CD14-positive monocyte (primary cell): ENCODE results near the gene LOXHD1. TPM values are rescaled to one million over a fixed set of nuclear protein-coding genes. Genes with fewer than 3 reads are reported as not detected.

ENCODE experiments used
- DNase-seq, 3 donors: peaks; one replicate each; pipeline ENCODE4 v3.0.0-alpha.2; 2011 to 2022
- H2AFZ ChIP-seq: 2 replicates; pipeline ENCODE4 v1.6.0; 2012; ENCODE audit warnings: mild to moderate bottlenecking, low read depth, low read length, inconsistent platforms; ENCODE audit not compliant: insufficient read depth, poor library complexity, severe bottlenecking
- H3K27ac ChIP-seq, 2 donors: 1 replicate in 1 of 2; 2 replicates in 1 of 2; pipeline ENCODE4 v1.5.1; 2012 to 2013; ENCODE audit warnings: low read length in 2 of 2, control low read depth in 1 of 2, inconsistent platforms in 1 of 2, low read depth in 1 of 2, mild to moderate bottlenecking in 1 of 2
- H3K27me3 ChIP-seq, 2 donors: one replicate each; pipeline versions ENCODE4 v1.6.0 to v1.6.1; 2011 to 2013; ENCODE audit warnings: low read length in 2 of 2; ENCODE audit not compliant: control insufficient read depth in 2 of 2, insufficient read depth in 2 of 2
- H3K36me3 ChIP-seq, 2 donors: replicated peaks in 1 of 2; 1 replicate in 1 of 2; 2 replicates in 1 of 2; pipeline versions ENCODE4 v1.5.1 to v1.6.1; 2012 to 2013; ENCODE audit warnings: low read length in 2 of 2, control low read depth in 1 of 2, inconsistent platforms in 1 of 2, mild to moderate bottlenecking in 1 of 2; ENCODE audit not compliant: insufficient read depth in 2 of 2, control insufficient read depth in 1 of 2
- H3K4me1 ChIP-seq, 2 donors: 1 replicate in 1 of 2; 2 replicates in 1 of 2; pipeline versions ENCODE4 v1.5.1 to v1.6.1; 2012 to 2013; ENCODE audit warnings: low read length in 2 of 2, control low read depth in 1 of 2, inconsistent platforms in 1 of 2, mild to moderate bottlenecking in 1 of 2, moderate library complexity in 1 of 2; ENCODE audit not compliant: insufficient read depth in 2 of 2, control insufficient read depth in 1 of 2
- H3K4me2 ChIP-seq: replicated peaks from 2 replicates; pipeline ENCODE3; 2012; ENCODE audit warnings: low read length, moderate library complexity, mild to moderate bottlenecking; ENCODE audit not compliant: poor library complexity, severe bottlenecking; ENCODE audit errors: extremely low read depth
- H3K4me3 ChIP-seq, 3 experiments: fragments of 200-600 bp in 1 of 3; sonication (generic) in 1 of 3; replicated peaks in 1 of 3; 1 replicate in 2 of 3; 2 replicates in 1 of 3; pipeline ENCODE4 v1.5.1; 2011 to 2013; ENCODE audit warnings: low read length in 3 of 3, mild to moderate bottlenecking in 3 of 3, control low read depth in 2 of 3, low read depth in 2 of 3, inconsistent platforms in 1 of 3, moderate library complexity in 1 of 3
- H3K79me2 ChIP-seq: 2 replicates; pipeline ENCODE4 v1.6.0; 2012; ENCODE audit warnings: mild to moderate bottlenecking, control low read depth, inconsistent platforms, low read length, moderate library complexity; ENCODE audit not compliant: insufficient read depth
- H3K9ac ChIP-seq: 2 replicates; pipeline ENCODE4 v1.6.0; 2017; ENCODE audit warnings: low read length, mild to moderate bottlenecking; ENCODE audit not compliant: insufficient read depth, poor library complexity, severe bottlenecking
- H3K9me3 ChIP-seq, 2 donors: replicated peaks in 1 of 2; 1 replicate in 1 of 2; 2 replicates in 1 of 2; pipeline versions ENCODE4 v1.5.1 to v1.6.1; 2012 to 2013; ENCODE audit warnings: low read length in 2 of 2, control low read depth in 1 of 2; ENCODE audit not compliant: control insufficient read depth in 1 of 2, insufficient read depth in 1 of 2
- H4K20me1 ChIP-seq: 2 replicates; pipeline ENCODE4 v1.6.0; 2012; ENCODE audit warnings: mild to moderate bottlenecking, low read length, control low read depth, moderate library complexity; ENCODE audit not compliant: insufficient read depth
- H3K27ac Mint-ChIP-seq, 7 donors: one replicate each; pipeline ENCODE4 v1.8.0; 2020; ENCODE audit warnings: mild to moderate bottlenecking in 7 of 7, mixed read lengths in 7 of 7, moderate library complexity in 6 of 7, inconsistent platforms in 2 of 7
- H3K27me3 Mint-ChIP-seq, 3 donors: one replicate each; pipeline ENCODE4 v1.8.0; 2021 to 2022; ENCODE audit warnings: low read depth in 3 of 3, mild to moderate bottlenecking in 3 of 3, mixed read lengths in 3 of 3, moderate library complexity in 3 of 3, inconsistent platforms in 1 of 3
- H3K36me3 Mint-ChIP-seq, 2 donors: one replicate each; pipeline ENCODE4 v1.8.0; 2020; ENCODE audit warnings: mixed read lengths in 2 of 2, inconsistent platforms in 1 of 2, mild to moderate bottlenecking in 1 of 2
- H3K4me1 Mint-ChIP-seq: one replicate; pipeline ENCODE4 v1.8.0; 2020; ENCODE audit warnings: mild to moderate bottlenecking, mixed read lengths
- H3K4me3 Mint-ChIP-seq, 2 donors: one replicate each; pipeline ENCODE4 v1.8.0; 2020; ENCODE audit warnings: mild to moderate bottlenecking in 2 of 2, mixed read lengths in 2 of 2, moderate library complexity in 1 of 2
- H3K9me3 Mint-ChIP-seq, 7 donors: one replicate each; pipeline ENCODE4 v1.8.0; 2020 to 2022; ENCODE audit warnings: mixed read lengths in 7 of 7, mild to moderate bottlenecking in 6 of 7, moderate library complexity in 6 of 7, inconsistent platforms in 2 of 7
- WGBS: methylation state at CpG from one replicate; pipeline ENCODE4 v1.1.5; 2013; ENCODE audit warnings: missing lambda C conversion rate; ENCODE audit not compliant: insufficient coverage; 5-methylcytosine and 5-hydroxymethylcytosine counted together
- intact Hi-C, 2 donors: fragments of 100-400 bp; cut with micrococcal nuclease; formaldehyde crosslinking; loops; one replicate each; pipeline versions ENCODE4 v1.15.0 to v1.15.1; 2023
- polyA plus RNA-seq, 3 donors: library from polyadenylated mRNA; depleted of rRNA in 1 of 3; unstranded in 2 of 3; stranded (reverse) in 1 of 3; fragments of 300-500 nt in 2 of 3; fragments of >200 nt in 1 of 3; fragmentation: Illumina TruSeq in 2 of 3; gene quantifications; 1 replicate in 2 of 3; 2 replicates in 1 of 3; pipeline ENCODE4 v1.2.3, GENCODE V29; 2012 to 2021
- TF ChIP-seq, protein P1 (sequence below): fragments of 200-600 bp; IDR thresholded peaks from one replicate; pipeline ENCODE4 v1.8.0; 2022; ENCODE audit warnings: antibody characterized with exemption, mild to moderate bottlenecking

LOXHD1 gene
- polyA plus RNA-seq, 3 donors: 0.33 to 10.9 (median 0.61) TPM

- Mint-ChIP-seq H3K4me1 (no peaks in the 10 kb centered on the region), H3K9me3 (no peaks in the 10 kb centered on the region), H3K27ac (no peak overlapping the region), H3K27me3 (peaks cover 4 to 11% (median 6%) of the 10 kb centered on the region in 3 donors), H3K36me3 (no peaks in the 10 kb centered on the region), H3K4me3 (no peak overlapping the region)
- Histone ChIP-seq H3K4me3 (no peak overlapping the region), H2AFZ (no peak overlapping the region), H3K9ac (no peak overlapping the region), H3K9me3 (no peaks in the 10 kb centered on the region), H3K4me2 (no peak overlapping the region), H3K27me3 (no peaks in the 10 kb centered on the region), H3K36me3 (no peaks in the 10 kb centered on the region), H3K27ac (no peak overlapping the region), H3K79me2 (no peaks in the 10 kb centered on the region), H4K20me1 (no peaks in the 10 kb centered on the region), H3K4me1 (no peaks in the 10 kb centered on the region)
- TF ChIP-seq, protein P1, sequence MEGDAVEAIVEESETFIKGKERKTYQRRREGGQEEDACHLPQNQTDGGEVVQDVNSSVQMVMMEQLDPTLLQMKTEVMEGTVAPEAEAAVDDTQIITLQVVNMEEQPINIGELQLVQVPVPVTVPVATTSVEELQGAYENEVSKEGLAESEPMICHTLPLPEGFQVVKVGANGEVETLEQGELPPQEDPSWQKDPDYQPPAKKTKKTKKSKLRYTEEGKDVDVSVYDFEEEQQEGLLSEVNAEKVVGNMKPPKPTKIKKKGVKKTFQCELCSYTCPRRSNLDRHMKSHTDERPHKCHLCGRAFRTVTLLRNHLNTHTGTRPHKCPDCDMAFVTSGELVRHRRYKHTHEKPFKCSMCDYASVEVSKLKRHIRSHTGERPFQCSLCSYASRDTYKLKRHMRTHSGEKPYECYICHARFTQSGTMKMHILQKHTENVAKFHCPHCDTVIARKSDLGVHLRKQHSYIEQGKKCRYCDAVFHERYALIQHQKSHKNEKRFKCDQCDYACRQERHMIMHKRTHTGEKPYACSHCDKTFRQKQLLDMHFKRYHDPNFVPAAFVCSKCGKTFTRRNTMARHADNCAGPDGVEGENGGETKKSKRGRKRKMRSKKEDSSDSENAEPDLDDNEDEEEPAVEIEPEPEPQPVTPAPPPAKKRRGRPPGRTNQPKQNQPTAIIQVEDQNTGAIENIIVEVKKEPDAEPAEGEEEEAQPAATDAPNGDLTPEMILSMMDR: no peak
- intact Hi-C loops: no loop called here
- DNase-seq: no peak
- WGBS: 80% methylated on average over 1 of the region's 3 CpGs
Measured at GRCh38 chr18:46469186-46469915, 187.7 kb downstream of the LOXHD1 start.

DNA sequence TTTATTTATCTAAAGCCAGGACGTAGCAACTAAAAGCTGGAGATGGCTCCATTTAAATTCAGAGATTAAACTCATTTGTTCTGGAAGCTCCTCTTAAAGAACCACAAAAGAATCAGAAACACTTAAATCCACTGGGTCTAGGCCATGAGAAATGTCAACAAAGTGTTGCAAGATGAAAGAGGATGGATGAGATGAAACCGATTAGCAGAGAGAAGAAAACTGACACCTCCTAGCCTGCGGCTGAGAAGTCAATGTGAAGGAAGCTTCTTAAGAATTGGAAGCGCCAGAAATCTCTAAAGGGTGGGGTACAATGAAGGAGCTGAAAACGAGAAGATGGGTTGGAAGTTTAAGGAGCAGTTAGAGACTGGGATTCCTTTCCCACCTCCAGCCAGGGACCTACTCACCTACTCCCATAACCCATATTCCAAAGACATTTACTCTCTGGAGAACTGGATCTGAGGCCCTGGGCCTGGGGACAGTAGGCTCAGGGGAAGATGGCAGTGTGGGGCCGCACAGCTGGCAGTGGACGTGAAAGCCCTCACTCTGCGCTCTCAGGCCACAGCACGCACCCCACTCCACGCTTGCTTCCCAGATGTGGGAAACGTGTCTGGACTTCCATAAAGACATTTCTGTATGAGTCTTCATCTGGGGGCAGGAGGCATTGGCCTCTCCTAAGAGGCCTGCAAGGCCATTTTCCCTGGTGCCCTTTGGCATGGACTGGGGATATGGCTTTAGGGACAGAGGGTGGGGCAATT is 188.4 kb downstream of the LOXHD1 start:
- Mint-ChIP-seq H3K4me3 (no peak overlapping the region), H3K27me3 (peaks cover 4 to 11% (median 6%) of the 10 kb centered on the region in 3 donors), H3K36me3 (no peaks in the 10 kb centered on the region), H3K27ac (no peak overlapping the region), H3K9me3 (no peaks in the 10 kb centered on the region), H3K4me1 (no peaks in the 10 kb centered on the region)
- intact Hi-C loops: no loop called here
- Histone ChIP-seq H3K9me3 (no peaks in the 10 kb centered on the region), H3K4me1 (no peaks in the 10 kb centered on the region), H2AFZ (no peak overlapping the region), H3K27ac (no peak overlapping the region), H3K4me3 (no peak overlapping the region), H3K27me3 (no peaks in the 10 kb centered on the region), H3K4me2 (no peak overlapping the region), H4K20me1 (no peaks in the 10 kb centered on the region), H3K36me3 (no peaks in the 10 kb centered on the region), H3K9ac (no peak overlapping the region), H3K79me2 (no peaks in the 10 kb centered on the region)
- 93% methylated on average over 5 of the region's 11 CpGs for WGBS
- TF ChIP-seq, protein P1: no peak
- DNase-seq: no peak
